HUES6 (cell line): ENCODE data around the gene INO80.

Source experiments
- H3K27ac ChIP-seq: 2 replicates; pipeline ENCODE4 v1.7.0; 2013; ENCODE audit warnings: low read depth, mild to moderate bottlenecking, low read length, inconsistent platforms
- H3K27me3 ChIP-seq: 2 replicates; pipeline ENCODE4 v1.6.1; 2013; ENCODE audit warnings: low read length; ENCODE audit not compliant: control insufficient read depth, insufficient read depth
- H3K36me3 ChIP-seq: 2 replicates; pipeline ENCODE4 v1.6.1; 2013; ENCODE audit warnings: low read length; ENCODE audit not compliant: control insufficient read depth, insufficient read depth
- H3K4me1 ChIP-seq: 2 replicates; pipeline ENCODE4 v1.6.1; 2013; ENCODE audit warnings: low read length; ENCODE audit not compliant: control insufficient read depth, insufficient read depth
- H3K4me3 ChIP-seq: 2 replicates; pipeline ENCODE4 v1.5.1; 2013; ENCODE audit warnings: low read depth, low read length
- H3K9ac ChIP-seq: one replicate; pipeline ENCODE4 v1.6.1; 2013; ENCODE audit warnings: mild to moderate bottlenecking, low read length
- H3K9me3 ChIP-seq: 2 replicates; pipeline ENCODE4 v1.6.1; 2013; ENCODE audit warnings: low read depth, low read length; ENCODE audit not compliant: control insufficient read depth, insufficient read depth

INO80 gene

DNA sequence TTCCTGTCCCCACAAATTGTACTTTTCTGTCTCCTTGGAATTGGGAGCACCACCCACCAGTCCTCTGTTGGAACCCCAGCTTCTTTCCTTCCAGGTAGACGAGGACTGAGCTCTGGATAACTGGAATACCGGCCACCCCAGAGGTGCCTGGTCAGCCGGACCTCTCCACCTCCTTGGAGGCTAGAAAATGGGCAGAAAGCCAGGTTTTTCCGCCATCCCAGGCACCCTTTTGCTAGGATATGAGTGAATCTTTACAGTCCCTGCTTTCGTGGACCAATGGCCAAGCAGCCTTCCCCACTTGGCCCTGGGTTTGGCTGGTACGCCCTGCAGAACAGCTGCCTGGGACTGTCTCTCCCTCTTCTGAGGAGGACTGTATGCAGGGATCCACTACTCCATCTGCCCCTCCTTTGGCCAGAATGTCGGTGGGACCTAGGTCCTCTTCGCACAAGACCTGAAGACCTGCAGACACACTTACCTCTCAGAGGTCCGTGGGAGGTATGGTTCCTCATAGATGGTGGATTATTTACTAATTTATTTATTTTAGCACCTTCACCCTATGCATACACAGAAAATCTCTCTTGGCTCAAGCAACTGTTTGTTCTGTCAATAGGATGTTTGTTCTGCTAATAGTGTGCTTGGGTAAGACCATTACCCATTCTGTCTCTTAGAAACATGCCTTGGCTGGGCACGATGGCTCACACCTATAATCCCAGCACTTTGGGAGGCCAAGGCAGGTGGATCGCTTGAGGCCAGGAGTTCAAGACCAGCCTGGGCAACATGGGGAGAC, 171.4 kb downstream of the INO80 start:
- no peak overlapping the region for H3K4me3 ChIP-seq
- peaks cover 35% of the 10 kb centered on the region for H3K4me1 ChIP-seq
- no peaks in the 10 kb centered on the region for H3K36me3 ChIP-seq
- H3K9me3 ChIP-seq = no peaks in the 10 kb centered on the region
- no peak overlapping the region for H3K9ac ChIP-seq
- H3K27ac ChIP-seq = no peak overlapping the region
- peaks cover 48% of the 10 kb centered on the region for H3K27me3 ChIP-seq

DNA sequence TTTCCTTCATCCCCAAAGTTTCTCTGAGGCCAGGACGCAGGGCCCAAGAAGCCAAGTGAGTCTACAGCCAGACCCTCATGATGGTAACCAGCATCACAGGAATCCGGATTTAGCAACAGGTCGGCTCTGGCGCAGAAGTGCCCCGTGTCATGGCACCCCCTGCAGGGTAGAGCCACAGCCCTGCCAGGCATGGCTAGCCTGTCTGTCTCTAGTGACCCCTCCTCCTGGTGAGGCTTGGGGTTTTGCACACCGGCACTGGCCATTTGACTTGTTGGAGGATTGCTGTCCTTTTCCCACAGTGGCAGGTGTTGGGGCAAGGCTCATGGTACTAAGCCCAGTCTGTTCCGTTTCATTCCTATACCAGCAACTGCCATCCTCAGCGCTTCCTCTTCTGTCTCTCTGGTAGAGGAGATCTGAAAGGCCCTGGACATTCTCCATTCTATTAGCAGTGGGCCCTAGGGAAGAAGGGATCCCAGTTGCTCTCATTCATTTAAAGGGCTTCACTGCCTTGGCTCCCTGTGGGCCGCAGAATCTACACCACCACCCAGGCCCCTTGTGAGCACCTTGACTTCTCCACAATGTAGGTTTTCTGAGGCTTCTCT, 172.2 kb downstream of the INO80 start:
- Histone ChIP-seq H3K9ac (no peak overlapping the region), H3K36me3 (no peaks in the 10 kb centered on the region), H3K27ac (no peak overlapping the region), H3K4me3 (no peak overlapping the region), H3K9me3 (no peaks in the 10 kb centered on the region), H3K27me3 (peaks cover 50% of the 10 kb centered on the region), H3K4me1 (peaks cover 29% of the 10 kb centered on the region)

GRCh38 chr15:40942878-40943277, 173.2 kb downstream of the INO80 start:
- Histone ChIP-seq H3K4me1 (peaks cover 24% of the 10 kb centered on the region), H3K9me3 (no peaks in the 10 kb centered on the region), H3K9ac (no peak overlapping the region), H3K27me3 (peaks cover 50% of the 10 kb centered on the region), H3K4me3 (no peak overlapping the region), H3K27ac (no peak overlapping the region), H3K36me3 (no peaks in the 10 kb centered on the region)

DNA sequence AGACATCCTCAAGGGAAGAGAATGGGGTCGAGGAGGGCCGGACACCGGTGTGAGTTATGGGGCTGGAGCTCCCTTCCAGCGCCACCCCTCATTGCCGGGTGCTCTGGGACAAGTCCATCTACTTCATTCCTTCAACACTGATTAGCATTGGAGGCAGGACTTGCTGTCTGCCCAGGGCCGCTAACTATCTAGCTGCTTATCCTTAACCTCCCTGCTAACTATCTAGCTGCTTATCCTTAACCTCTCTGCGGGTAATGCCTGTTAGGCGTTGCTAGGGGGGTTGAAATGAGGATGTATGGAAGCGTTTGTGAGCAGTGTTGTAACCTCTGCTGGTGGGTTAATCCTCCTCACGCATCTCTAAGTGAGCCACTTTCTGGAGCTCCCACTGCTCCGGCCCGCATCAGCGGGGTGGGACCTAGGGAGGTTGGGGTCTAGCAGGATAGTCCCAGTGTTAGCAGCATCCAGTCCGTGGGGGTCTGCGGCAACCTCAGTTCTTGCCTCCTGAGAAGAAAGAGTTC, 173.7 kb downstream of the INO80 start:
- H3K4me3 ChIP-seq = peak overlapping the region; percentile 64
- no peaks in the 10 kb centered on the region for H3K36me3 ChIP-seq
- H3K27ac ChIP-seq = no peak overlapping the region
- H3K9ac ChIP-seq = peak overlapping the region; percentile 24
- H3K4me1 ChIP-seq = peaks cover 24% of the 10 kb centered on the region
- no peaks in the 10 kb centered on the region for H3K9me3 ChIP-seq
- H3K27me3 ChIP-seq = peaks cover 55% of the 10 kb centered on the region

GRCh38 chr15:40941528-40942336, 174.3 kb downstream of the INO80 start:
- Histone ChIP-seq H3K9me3 (no peaks in the 10 kb centered on the region), H3K4me1 (peaks cover 24% of the 10 kb centered on the region), H3K9ac (peak overlapping the region; percentile 77), H3K36me3 (no peaks in the 10 kb centered on the region), H3K27ac (no peak overlapping the region), H3K27me3 (peaks cover 60% of the 10 kb centered on the region), H3K4me3 (peak overlapping the region; percentile 64)

GRCh38 chr15:40941068-40941527, 175.0 kb downstream of the INO80 start:
- peak overlapping the region; percentile 58 for H3K4me3 ChIP-seq
- H3K27ac ChIP-seq = no peak overlapping the region
- H3K9me3 ChIP-seq = no peaks in the 10 kb centered on the region
- H3K36me3 ChIP-seq = no peaks in the 10 kb centered on the region
- peak overlapping the region; percentile 77 for H3K9ac ChIP-seq
- peaks cover 66% of the 10 kb centered on the region for H3K27me3 ChIP-seq
- peaks cover 24% of the 10 kb centered on the region for H3K4me1 ChIP-seq

DNA sequence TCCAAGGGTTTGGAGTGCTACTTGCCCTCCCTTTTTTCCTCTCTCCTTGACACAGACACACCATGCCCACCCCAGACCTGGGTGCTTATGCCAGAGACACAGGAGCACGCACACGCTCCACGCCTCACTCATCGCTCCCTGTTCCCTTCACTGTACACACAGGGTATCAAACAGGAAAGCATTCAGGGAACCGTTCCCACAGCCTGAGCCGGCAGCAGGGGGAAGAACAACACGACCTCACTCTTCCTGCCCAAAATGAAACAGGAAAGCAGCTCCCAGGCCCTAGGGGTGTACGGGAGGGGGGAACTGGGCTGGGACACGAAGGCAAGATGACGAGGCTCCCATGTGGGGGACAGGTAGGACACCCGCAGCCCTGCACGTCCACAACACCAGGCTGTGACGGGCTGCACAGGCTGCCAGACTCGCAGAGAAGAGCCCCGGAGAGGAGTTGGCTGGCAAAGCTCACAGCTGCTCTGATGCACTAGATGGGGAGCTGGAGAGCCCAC, 175.7 kb downstream of the INO80 start:
- no peaks in the 10 kb centered on the region for H3K36me3 ChIP-seq
- H3K27ac ChIP-seq = no peak overlapping the region
- H3K27me3 ChIP-seq = peaks cover 74% of the 10 kb centered on the region
- no peaks in the 10 kb centered on the region for H3K9me3 ChIP-seq
- H3K4me1 ChIP-seq = peaks cover 24% of the 10 kb centered on the region
- H3K4me3 ChIP-seq = no peak overlapping the region
- no peak overlapping the region for H3K9ac ChIP-seq

- no peak overlapping the region for H3K27ac ChIP-seq
- H3K9me3 ChIP-seq = no peaks in the 10 kb centered on the region
- H3K9ac ChIP-seq = no peak overlapping the region
- no peak overlapping the region for H3K4me3 ChIP-seq
- H3K4me1 ChIP-seq = peaks cover 24% of the 10 kb centered on the region
- peaks cover 77% of the 10 kb centered on the region for H3K27me3 ChIP-seq
- no peaks in the 10 kb centered on the region for H3K36me3 ChIP-seq
These were observed 177.6 kb downstream of the INO80 start for GRCh38 chr15:40938536-40938870.

- H3K27me3 ChIP-seq = peaks cover 77% of the 10 kb centered on the region
- H3K9ac ChIP-seq = no peak overlapping the region
- H3K9me3 ChIP-seq = no peaks in the 10 kb centered on the region
- peaks cover 24% of the 10 kb centered on the region for H3K4me1 ChIP-seq
- no peak overlapping the region for H3K4me3 ChIP-seq
- no peaks in the 10 kb centered on the region for H3K36me3 ChIP-seq
- no peak overlapping the region for H3K27ac ChIP-seq
These were observed 178.1 kb downstream of the INO80 start for GRCh38 chr15:40937762-40938535.
